Neuronal stem cell (in vitro differentiated cells): ENCODE results near the gene ESRP2.

Experiments
- DNase-seq: peaks from one replicate; pipeline ENCODE4 v3.0.0-alpha.2; 2013; ENCODE audit warnings: low spot score
- H2AFZ ChIP-seq: one replicate; pipeline ENCODE4 v1.6.1; 2013; ENCODE audit warnings: mild to moderate bottlenecking, low read length, inconsistent platforms
- H2AK5ac ChIP-seq: 2 replicates; pipeline ENCODE4 v1.6.1; 2013; ENCODE audit warnings: low read depth, mild to moderate bottlenecking, inconsistent platforms, low read length, moderate library complexity, mixed read lengths
- H2BK120ac ChIP-seq: 2 replicates; pipeline ENCODE4 v1.6.1; 2013; ENCODE audit warnings: low read depth, mild to moderate bottlenecking, inconsistent platforms, low read length, moderate library complexity, mixed read lengths
- H2BK12ac ChIP-seq: one replicate; pipeline ENCODE4 v1.6.1; 2013; ENCODE audit warnings: low read length, inconsistent platforms
- H2BK15ac ChIP-seq: 2 replicates; pipeline ENCODE4 v1.6.1; 2013; ENCODE audit warnings: mild to moderate bottlenecking, low read length, inconsistent platforms, mixed read lengths
- H2BK5ac ChIP-seq: one replicate; pipeline ENCODE4 v1.6.1; 2013; ENCODE audit warnings: inconsistent platforms, mild to moderate bottlenecking, low read length, moderate library complexity
- H3K14ac ChIP-seq: one replicate; pipeline ENCODE4 v1.6.1; 2013; ENCODE audit warnings: low read length, inconsistent platforms
- H3K18ac ChIP-seq: 2 replicates; pipeline ENCODE4 v1.6.1; 2013; ENCODE audit warnings: low read length, inconsistent platforms
- H3K23ac ChIP-seq: 2 replicates; pipeline ENCODE4 v1.6.1; 2013; ENCODE audit warnings: low read depth, mild to moderate bottlenecking, mixed read lengths, low read length, inconsistent platforms; ENCODE audit not compliant: poor library complexity
- H3K27ac ChIP-seq: replicated peaks from 3 replicates; pipeline ENCODE4 v1.5.1; 2013; ENCODE audit warnings: low read length, inconsistent platforms
- H3K27me3 ChIP-seq, 3 experiments: 2 replicates each; pipeline ENCODE4 v1.6.1; 2013; ENCODE audit warnings: low read length in 3 of 3, mild to moderate bottlenecking in 2 of 3, inconsistent platforms in 1 of 3, low read depth in 1 of 3, mixed read lengths in 1 of 3, moderate library complexity in 1 of 3; ENCODE audit not compliant: control insufficient read depth in 3 of 3, insufficient read depth in 3 of 3
- H3K36me3 ChIP-seq, 2 donors: replicated peaks in 1 of 2; 2 replicates each; pipeline ENCODE4 v1.6.1; 2013; ENCODE audit warnings: low read length in 2 of 2; ENCODE audit not compliant: control insufficient read depth in 2 of 2, insufficient read depth in 2 of 2
- H3K4ac ChIP-seq: 2 replicates; pipeline ENCODE4 v1.6.1; 2013; ENCODE audit warnings: inconsistent platforms, mild to moderate bottlenecking, low read length, moderate library complexity
- H3K4me1 ChIP-seq, 2 donors: 1 replicate in 1 of 2; 2 replicates in 1 of 2; pipeline ENCODE4 v1.6.1; 2013; ENCODE audit warnings: low read length in 2 of 2, low read depth in 1 of 2; ENCODE audit not compliant: control insufficient read depth in 2 of 2, insufficient read depth in 1 of 2
- H3K4me2 ChIP-seq: one replicate; pipeline ENCODE4 v1.6.1; 2013; ENCODE audit warnings: mild to moderate bottlenecking, low read length, inconsistent platforms; ENCODE audit not compliant: insufficient read depth, poor library complexity, severe bottlenecking
- H3K4me3 ChIP-seq, 2 donors: 2 replicates each; pipeline ENCODE4 v1.5.1; 2013; ENCODE audit warnings: low read length in 2 of 2, mild to moderate bottlenecking in 2 of 2, inconsistent platforms in 1 of 2, moderate library complexity in 1 of 2
- H3K79me1 ChIP-seq: one replicate; pipeline ENCODE4 v1.6.1; 2013; ENCODE audit warnings: low read depth, mild to moderate bottlenecking, inconsistent platforms, low read length, moderate library complexity
- H3K9ac ChIP-seq: one replicate; pipeline ENCODE4 v1.6.1; 2013; ENCODE audit warnings: mild to moderate bottlenecking, low read depth, low read length, inconsistent platforms; ENCODE audit not compliant: poor library complexity
- H3K9me3 ChIP-seq, 2 donors: replicated peaks in 1 of 2; 2 replicates each; pipeline versions ENCODE3 to v1.6.1; 2013; ENCODE audit warnings: low read length in 2 of 2, mild to moderate bottlenecking in 2 of 2, inconsistent platforms in 1 of 2, low read depth in 1 of 2, mixed read lengths in 1 of 2, moderate library complexity in 1 of 2; ENCODE audit not compliant: control insufficient read depth in 2 of 2, insufficient read depth in 1 of 2
- H4K8ac ChIP-seq: one replicate; pipeline ENCODE4 v1.6.1; 2013; ENCODE audit warnings: low read depth, mild to moderate bottlenecking, inconsistent platforms, low read length, moderate library complexity
- H4K91ac ChIP-seq: one replicate; pipeline ENCODE4 v1.6.1; 2013; ENCODE audit warnings: low read length, low read depth, mild to moderate bottlenecking, inconsistent platforms; ENCODE audit not compliant: poor library complexity
- WGBS, 2 donors: extraction: QIAGEN DNeasy Blood & Tissue Kit; methylation state at CpG; one replicate each; pipeline ENCODE4 v1.1.7; 2013; ENCODE audit warnings: missing lambda C conversion rate in 2 of 2, mixed read lengths in 1 of 2; ENCODE audit not compliant: insufficient read length in 2 of 2, insufficient replicate concordance in 1 of 2; ENCODE audit errors: extremely low coverage in 2 of 2; 5-methylcytosine and 5-hydroxymethylcytosine counted together

The ESRP2 gene

GRCh38 chr16:68276223-68276622, 40.3 kb upstream of the ESRP2 start:
- H2AK5ac ChIP-seq, result no peak overlapping the region
- no CpG with 5 or more reads among the region's 3 CpGs for WGBS, 2 donors
- H3K9ac ChIP-seq, result no peak overlapping the region
- peaks cover 8 to 12% of the 10 kb centered on the region in 2 donors for H3K36me3 ChIP-seq
- no peak overlapping the region for H2BK15ac ChIP-seq
- no peak overlapping the region for H3K4me2 ChIP-seq
- no peak overlapping the region for H3K4ac ChIP-seq
- H3K14ac ChIP-seq, result no peak overlapping the region
- H2AFZ ChIP-seq, result no peak overlapping the region
- no peak overlapping the region for H4K91ac ChIP-seq
- H2BK12ac ChIP-seq, result no peak overlapping the region
- no peaks in the 10 kb centered on the region for H3K9me3 ChIP-seq
- H3K18ac ChIP-seq, result no peak overlapping the region
- H2BK120ac ChIP-seq, result no peak overlapping the region
- H3K23ac ChIP-seq, result no peak overlapping the region
- no peak overlapping the region for H4K8ac ChIP-seq
- H3K27ac ChIP-seq, result no peak overlapping the region
- no peak overlapping the region for H2BK5ac ChIP-seq
- peaks cover 1 to 3% of the 10 kb centered on the region in 2 donors for H3K4me1 ChIP-seq
- peaks cover 3% of the 10 kb centered on the region for H3K79me1 ChIP-seq
- H3K4me3 ChIP-seq, result no peak overlapping the region
- DNase-seq, result no peak
- no peaks in the 10 kb centered on the region for H3K27me3 ChIP-seq

DNA sequence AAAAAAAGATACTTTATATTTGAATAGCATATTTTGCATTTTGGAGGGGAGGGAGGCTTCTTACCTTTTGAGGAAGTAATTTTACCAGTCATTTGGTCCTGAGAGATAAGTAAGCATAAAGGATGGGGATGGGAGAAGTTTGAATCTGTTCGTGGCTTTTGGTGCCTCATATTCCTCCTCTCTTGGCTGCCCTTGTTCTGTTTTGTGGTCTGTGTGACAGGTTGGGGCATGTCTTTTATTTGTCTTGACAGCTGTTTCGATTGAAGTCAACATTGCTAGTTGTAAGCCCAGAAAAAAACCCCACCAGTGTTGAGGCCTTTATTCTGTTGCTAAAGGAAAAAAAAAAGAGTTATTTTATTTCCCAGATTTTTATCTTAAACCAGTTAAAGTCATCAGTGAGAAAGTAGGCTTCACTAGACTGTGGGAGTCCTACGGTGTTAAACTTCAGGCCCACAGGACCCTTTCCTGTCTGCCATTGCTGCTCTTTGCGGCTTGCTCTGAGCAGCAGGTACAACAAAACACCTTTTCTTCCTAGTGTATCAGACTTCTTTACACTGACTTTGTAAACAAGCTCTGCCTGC, 39.8 kb upstream of the ESRP2 start:
- H3K9me3 ChIP-seq, result no peaks in the 10 kb centered on the region
- H4K8ac ChIP-seq, result no peak overlapping the region
- no peak overlapping the region for H3K18ac ChIP-seq
- H3K36me3 ChIP-seq, result peaks cover 8 to 14% of the 10 kb centered on the region in 2 donors
- no peak overlapping the region for H4K91ac ChIP-seq
- no peak overlapping the region for H2BK15ac ChIP-seq
- no peak overlapping the region for H3K4me3 ChIP-seq
- no peaks in the 10 kb centered on the region for H3K27me3 ChIP-seq
- H3K14ac ChIP-seq, result no peak overlapping the region
- no peak for DNase-seq
- no peak overlapping the region for H3K4me2 ChIP-seq
- H3K23ac ChIP-seq, result no peak overlapping the region
- H2BK12ac ChIP-seq, result no peak overlapping the region
- H2AFZ ChIP-seq, result no peak overlapping the region
- no peak overlapping the region for H2BK120ac ChIP-seq
- no CpG with 5 or more reads among the region's 4 CpGs for WGBS, 2 donors
- peaks cover 3% of the 10 kb centered on the region for H3K79me1 ChIP-seq
- no peak overlapping the region for H2AK5ac ChIP-seq
- no peak overlapping the region for H2BK5ac ChIP-seq
- no peak overlapping the region for H3K4ac ChIP-seq
- no peak overlapping the region for H3K9ac ChIP-seq
- peaks cover 1 to 3% of the 10 kb centered on the region in 2 donors for H3K4me1 ChIP-seq
- H3K27ac ChIP-seq, result no peak overlapping the region

GRCh38 chr16:68274441-68274840, 38.5 kb upstream of the ESRP2 start:
- Histone ChIP-seq H3K36me3 (peaks cover 8 to 14% of the 10 kb centered on the region in 2 donors), H2BK120ac (no peak overlapping the region), H2AK5ac (no peak overlapping the region), H3K14ac (peak overlapping the region; percentile 56), H4K8ac (peak overlapping the region; percentile 30), H3K27ac (no peak overlapping the region), H3K4ac (no peak overlapping the region), H3K18ac (no peak overlapping the region), H3K4me3 (no peak overlapping the region), H3K23ac (no peak overlapping the region), H3K4me2 (no peak overlapping the region), H2BK15ac (no peak overlapping the region), H3K4me1 (peaks cover 1 to 3% of the 10 kb centered on the region in 2 donors), H3K9ac (no peak overlapping the region), H2BK12ac (no peak overlapping the region), H2BK5ac (peak overlapping the region; percentile 39), H3K79me1 (peaks cover 3% of the 10 kb centered on the region), H2AFZ (no peak overlapping the region), H4K91ac (no peak overlapping the region), H3K27me3 (no peaks in the 10 kb centered on the region), H3K9me3 (no peaks in the 10 kb centered on the region)
- no CpG with 5 or more reads among the region's 4 CpGs for WGBS, 2 donors
- DNase-seq, result no peak

- Histone ChIP-seq H4K91ac (no peak overlapping the region), H2AK5ac (no peak overlapping the region), H3K9ac (no peak overlapping the region), H3K27me3 (no peaks in the 10 kb centered on the region), H3K23ac (no peak overlapping the region), H3K4ac (no peak overlapping the region), H3K4me3 (no peak overlapping the region), H3K4me1 (peaks cover 3% of the 10 kb centered on the region in 2 donors), H2AFZ (no peak overlapping the region), H2BK5ac (no peak overlapping the region), H3K79me1 (peaks cover 3% of the 10 kb centered on the region), H3K4me2 (no peak overlapping the region), H3K9me3 (no peaks in the 10 kb centered on the region), H3K36me3 (peaks cover 8 to 14% of the 10 kb centered on the region in 2 donors), H2BK120ac (no peak overlapping the region), H3K18ac (no peak overlapping the region), H3K27ac (no peak overlapping the region), H2BK15ac (no peak overlapping the region), H2BK12ac (no peak overlapping the region), H3K14ac (no peak overlapping the region), H4K8ac (no peak overlapping the region)
- no CpG with 5 or more reads among the region's 8 CpGs for WGBS, 2 donors
- DNase-seq, result no peak
Observed at GRCh38 chr16:68273896-68274295, 38.0 kb upstream of the ESRP2 start.
